Tibial nerve (tissue), 4 donors: ENCODE data around the gene OR51E1.

Experiments used
- CTCF ChIP-seq, 5 experiments: fragments of 200-600 bp in 3 of 5; fragments of 450-650 bp in 2 of 5; sonication (generic) in 3 of 5; IDR thresholded peaks; one replicate each; pipeline ENCODE4 v1.5.1; 2016 to 2019; ENCODE audit warnings: antibody characterized with exemption in 5 of 5, mild to moderate bottlenecking in 3 of 5, moderate library complexity in 2 of 5
- EP300 ChIP-seq, 2 donors: sonication (generic); formaldehyde crosslinking; IDR thresholded peaks; one replicate each; pipeline ENCODE4 v1.6.1; 2017; ENCODE audit warnings: antibody characterized with exemption in 2 of 2, mild to moderate bottlenecking in 1 of 2
- POLR2A ChIP-seq, 2 donors: fragments of 450-650 bp; IDR thresholded peaks; one replicate each; pipeline ENCODE4 v1.6.1; 2017; ENCODE audit warnings: antibody characterized with exemption in 2 of 2, mild to moderate bottlenecking in 2 of 2, moderate library complexity in 2 of 2

GRCh38 chr11:4636962-4637661 is 6.7 kb upstream of the OR51E1 start, which contains the start of gene OR51D1:
- TF ChIP-seq CTCF (IDR thresholded peaks at IDR 0.05) (peak; percentile 71 to 87 (median 83)), POLR2A (IDR thresholded peaks at IDR 0.05) (no peak), EP300 (IDR thresholded peaks at IDR 0.05) (no peak)
